Body of pancreas (tissue), 4 donors: ENCODE measurements around the gene KANSL3.

ENCODE experiments used
- POLR2A ChIP-seq, 3 donors: fragments of 450-650 bp; IDR thresholded peaks; one replicate each; pipeline ENCODE4 v1.6.1; 2016; ENCODE audit warnings: antibody characterized with exemption in 3 of 3, mild to moderate bottlenecking in 2 of 3
- TF ChIP-seq, protein P1 (sequence below), 7 experiments: fragments of 450-650 bp in 4 of 7; fragments of 200-600 bp in 3 of 7; sonication (generic) in 3 of 7; IDR thresholded peaks; one replicate each; pipeline ENCODE4 v1.5.1; 2016 to 2019; ENCODE audit warnings: antibody characterized with exemption in 7 of 7

DNA sequence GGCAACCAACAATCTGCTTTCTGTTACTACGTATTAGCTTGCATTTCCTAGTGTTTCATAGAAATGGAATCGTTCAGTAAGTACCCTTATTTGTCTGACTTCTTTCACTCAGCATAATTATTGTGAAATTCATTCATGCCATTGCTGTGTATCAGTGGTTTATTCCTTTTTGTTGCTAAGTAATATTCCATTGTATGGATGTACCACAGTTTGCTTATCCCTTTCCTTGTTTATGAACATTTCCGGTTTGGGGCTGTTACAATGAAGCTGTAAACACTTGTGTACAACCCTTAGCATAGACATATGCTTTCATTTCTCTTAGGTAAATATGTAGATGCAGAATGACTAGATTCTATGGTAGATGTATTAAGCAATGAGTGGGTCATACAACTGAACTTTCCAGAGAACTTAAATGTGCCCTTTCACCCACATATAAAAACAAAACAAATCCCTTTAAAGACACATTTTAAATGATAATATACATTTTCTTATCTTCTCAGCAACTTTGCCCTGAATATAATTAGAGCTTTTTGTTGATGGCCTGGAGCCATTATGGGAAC lies 26.3 kb upstream of the KANSL3 start:
- TF ChIP-seq, protein P1, sequence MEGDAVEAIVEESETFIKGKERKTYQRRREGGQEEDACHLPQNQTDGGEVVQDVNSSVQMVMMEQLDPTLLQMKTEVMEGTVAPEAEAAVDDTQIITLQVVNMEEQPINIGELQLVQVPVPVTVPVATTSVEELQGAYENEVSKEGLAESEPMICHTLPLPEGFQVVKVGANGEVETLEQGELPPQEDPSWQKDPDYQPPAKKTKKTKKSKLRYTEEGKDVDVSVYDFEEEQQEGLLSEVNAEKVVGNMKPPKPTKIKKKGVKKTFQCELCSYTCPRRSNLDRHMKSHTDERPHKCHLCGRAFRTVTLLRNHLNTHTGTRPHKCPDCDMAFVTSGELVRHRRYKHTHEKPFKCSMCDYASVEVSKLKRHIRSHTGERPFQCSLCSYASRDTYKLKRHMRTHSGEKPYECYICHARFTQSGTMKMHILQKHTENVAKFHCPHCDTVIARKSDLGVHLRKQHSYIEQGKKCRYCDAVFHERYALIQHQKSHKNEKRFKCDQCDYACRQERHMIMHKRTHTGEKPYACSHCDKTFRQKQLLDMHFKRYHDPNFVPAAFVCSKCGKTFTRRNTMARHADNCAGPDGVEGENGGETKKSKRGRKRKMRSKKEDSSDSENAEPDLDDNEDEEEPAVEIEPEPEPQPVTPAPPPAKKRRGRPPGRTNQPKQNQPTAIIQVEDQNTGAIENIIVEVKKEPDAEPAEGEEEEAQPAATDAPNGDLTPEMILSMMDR (IDR thresholded peaks at IDR 0.05): no peak
- TF ChIP-seq POLR2A (IDR thresholded peaks at IDR 0.05): no peak
